H1 (cell line): ENCODE results near the gene SERPINB2. TPM values are rescaled to one million over a fixed set of nuclear protein-coding genes. Genes with fewer than 3 reads are reported as not detected.

Experiments used
- SAP30 ChIP-seq: fragments of 300-600 bp; sonication (generic); IDR thresholded peaks from 2 replicates; pipeline ENCODE4 v1.7.1; 2012; ENCODE audit warnings: low read length, moderate library complexity, mild to moderate bottlenecking, inconsistent platforms; ENCODE audit not compliant: insufficient read depth, insufficient replicate concordance
- USF2 ChIP-seq: IDR thresholded peaks from 2 replicates; pipeline ENCODE4 v1.6.1; 2011; ENCODE audit warnings: low read length, improper control_type of control experiment
- polyA plus RNA-seq, 7 experiments: library from polyadenylated mRNA; depleted of rRNA in 3 of 7; stranded (reverse) in 5 of 7; unstranded in 2 of 7; fragments of >200 nt in 5 of 7; fragments of 200-250 nt in 2 of 7; gene quantifications; 1 replicate in 5 of 7; 2 replicates in 1 of 7; 4 replicates in 1 of 7; pipeline versions ENCODE4 v1.2.1 to v1.2.3, GENCODE V29; 2011 to 2013; ENCODE audit warnings: missing spikeins in 2 of 7, mixed read lengths in 2 of 7
- total RNA-seq: library from RNA; stranded (reverse); fragmentation: NEBNext Ultra II Directional; extraction: Animal tissue kit (Norgen Biotek cat#: 25700); gene quantifications from 2 replicates; pipeline ENCODE4 v1.2.1, GENCODE V29; 2021

The SERPINB2 gene
- total and polyA plus RNA-seq, 2 of the 8 experiments (the other 6 are each of a cell fraction or from before 2014, with no cell fraction given): not detected

- TF ChIP-seq USF2: no peak
- TF ChIP-seq SAP30: no peak
Observed at GRCh38 chr18:63894106-63894772, 6.7 kb downstream of the SERPINB2 start (continued).
